Coronary artery (tissue), 2 donors: Measurements from ENCODE around the gene RUFY3.
"Not testable (repeated sequence)": the region's sequence is repeated elsewhere in the genome, so short reads cannot be mapped to it uniquely, and the experiment has no call there.

Experiments
- DNase-seq: peaks from one replicate; pipeline ENCODE4 v3.0.0-alpha.2; 2017; ENCODE audit warnings: low spot score
- H3K27ac ChIP-seq, 2 donors: fragments of 200-600 bp; sonication (generic); one replicate each; pipeline ENCODE4 v1.5.1; 2016 to 2019
- H3K4me3 ChIP-seq: fragments of 200-600 bp; sonication (generic); 2 replicates; pipeline ENCODE4 v1.5.1; 2016; ENCODE audit warnings: mild to moderate bottlenecking, moderate library complexity
- TF ChIP-seq, protein P1 (sequence below): fragments of 200-600 bp; sonication (generic); IDR thresholded peaks from one replicate; pipeline ENCODE4 v1.5.1; 2019; ENCODE audit warnings: antibody characterized with exemption

The RUFY3 gene

DNA sequence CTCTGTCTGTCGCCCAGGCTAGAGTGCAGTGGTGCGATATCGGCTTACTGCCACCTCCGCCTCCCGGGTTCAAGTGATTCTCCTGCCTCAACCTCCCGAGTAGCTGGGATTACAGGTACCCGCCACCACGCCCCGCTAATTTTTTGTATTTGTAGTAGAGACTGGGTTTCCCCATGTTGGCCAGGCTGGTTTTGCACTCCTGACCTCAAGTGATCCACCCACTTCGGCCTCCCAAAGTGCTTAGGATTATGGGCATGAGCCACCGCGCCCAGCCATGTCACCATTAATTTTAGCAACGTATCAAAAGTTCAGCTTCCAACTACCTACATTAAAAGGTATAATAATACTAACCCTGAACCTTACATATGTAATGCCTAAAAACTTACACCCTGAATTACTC, 34.4 kb upstream of the RUFY3 start:
- peak overlapping the region; percentile 92 to 95 for H3K27ac ChIP-seq
- no peak for DNase-seq
- peak overlapping the region; percentile 91 for H3K4me3 ChIP-seq
- TF ChIP-seq, protein P1, sequence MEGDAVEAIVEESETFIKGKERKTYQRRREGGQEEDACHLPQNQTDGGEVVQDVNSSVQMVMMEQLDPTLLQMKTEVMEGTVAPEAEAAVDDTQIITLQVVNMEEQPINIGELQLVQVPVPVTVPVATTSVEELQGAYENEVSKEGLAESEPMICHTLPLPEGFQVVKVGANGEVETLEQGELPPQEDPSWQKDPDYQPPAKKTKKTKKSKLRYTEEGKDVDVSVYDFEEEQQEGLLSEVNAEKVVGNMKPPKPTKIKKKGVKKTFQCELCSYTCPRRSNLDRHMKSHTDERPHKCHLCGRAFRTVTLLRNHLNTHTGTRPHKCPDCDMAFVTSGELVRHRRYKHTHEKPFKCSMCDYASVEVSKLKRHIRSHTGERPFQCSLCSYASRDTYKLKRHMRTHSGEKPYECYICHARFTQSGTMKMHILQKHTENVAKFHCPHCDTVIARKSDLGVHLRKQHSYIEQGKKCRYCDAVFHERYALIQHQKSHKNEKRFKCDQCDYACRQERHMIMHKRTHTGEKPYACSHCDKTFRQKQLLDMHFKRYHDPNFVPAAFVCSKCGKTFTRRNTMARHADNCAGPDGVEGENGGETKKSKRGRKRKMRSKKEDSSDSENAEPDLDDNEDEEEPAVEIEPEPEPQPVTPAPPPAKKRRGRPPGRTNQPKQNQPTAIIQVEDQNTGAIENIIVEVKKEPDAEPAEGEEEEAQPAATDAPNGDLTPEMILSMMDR: no peak

DNA sequence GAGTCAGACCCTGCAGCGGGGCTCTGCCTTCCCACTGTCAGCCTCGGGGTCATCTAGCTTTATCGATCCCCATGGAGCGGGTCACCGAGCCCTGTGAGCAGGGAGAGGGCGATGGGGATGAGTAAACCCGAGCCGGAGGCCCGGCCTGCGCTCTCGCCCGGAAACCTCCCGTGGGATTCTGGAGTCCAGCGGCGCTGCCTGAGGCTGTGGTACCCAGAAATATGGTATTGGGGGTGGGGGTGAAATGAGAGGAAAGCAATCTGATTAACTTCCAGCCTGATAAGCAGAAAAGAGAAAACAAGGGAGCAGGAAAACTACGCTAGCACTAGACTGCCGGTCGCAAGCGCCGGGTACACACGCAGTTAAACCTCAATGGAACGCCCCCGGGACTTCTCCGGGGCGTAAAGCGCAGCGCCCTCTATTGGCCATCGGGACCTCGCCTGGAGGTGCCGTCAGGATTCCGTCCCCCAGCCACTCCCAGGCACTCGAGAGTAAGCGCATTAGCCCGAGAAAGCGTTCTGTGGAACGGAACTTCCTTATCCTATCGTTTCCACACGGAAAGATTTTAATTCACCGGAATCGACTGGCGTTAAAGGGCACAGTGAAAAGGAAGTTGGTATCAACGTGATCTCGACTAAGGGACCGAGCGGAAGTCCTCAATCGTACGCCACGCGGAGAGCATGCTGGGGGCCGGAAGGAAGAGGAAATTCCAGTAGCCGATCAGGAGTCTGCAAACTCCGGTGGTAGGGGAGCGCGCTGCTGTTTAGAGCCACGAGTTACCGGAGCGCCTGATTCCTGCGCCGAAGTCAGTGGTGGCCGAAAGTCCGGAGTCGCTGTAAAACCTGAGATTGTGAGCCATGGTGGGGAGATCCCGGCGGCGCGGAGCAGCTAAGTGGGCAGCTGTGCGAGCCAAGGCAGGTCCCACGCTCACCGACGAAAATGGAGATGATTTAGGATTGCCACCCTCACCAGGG, 33.7 kb upstream of the RUFY3 start, which contains the start of gene UTP3:
UTP3 (plus strand) TSS at position 712 of the 974 bp plus-strand sequence; CDS start at position 858, 146 bp downstream.
- Histone ChIP-seq H3K4me3 (peak within 1 kb of the TSS; percentile 91), H3K27ac (peak within 1 kb of the TSS; percentile 92 to 95)
- peak; percentile 97 for DNase-seq
- TF ChIP-seq, protein P1: peak; percentile 83

DNA sequence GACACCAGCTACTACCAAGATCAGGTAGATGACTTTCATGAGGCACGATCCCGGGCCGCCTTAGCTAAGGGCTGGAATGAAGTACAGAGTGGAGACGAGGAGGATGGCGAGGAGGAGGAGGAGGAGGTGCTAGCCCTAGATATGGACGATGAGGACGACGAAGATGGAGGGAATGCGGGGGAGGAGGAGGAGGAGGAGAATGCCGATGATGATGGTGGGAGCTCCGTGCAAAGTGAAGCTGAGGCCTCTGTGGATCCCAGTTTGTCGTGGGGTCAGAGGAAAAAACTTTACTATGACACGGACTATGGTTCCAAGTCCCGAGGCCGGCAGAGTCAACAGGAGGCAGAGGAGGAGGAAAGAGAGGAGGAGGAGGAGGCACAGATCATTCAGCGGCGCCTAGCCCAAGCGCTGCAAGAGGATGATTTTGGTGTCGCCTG, 33.0 kb upstream of the RUFY3 start:
- TF ChIP-seq, protein P1: no peak
- no peak for DNase-seq
- H3K27ac ChIP-seq: peak overlapping the region; percentile 92 to 95
- H3K4me3 ChIP-seq: peak overlapping the region; percentile 91

DNA sequence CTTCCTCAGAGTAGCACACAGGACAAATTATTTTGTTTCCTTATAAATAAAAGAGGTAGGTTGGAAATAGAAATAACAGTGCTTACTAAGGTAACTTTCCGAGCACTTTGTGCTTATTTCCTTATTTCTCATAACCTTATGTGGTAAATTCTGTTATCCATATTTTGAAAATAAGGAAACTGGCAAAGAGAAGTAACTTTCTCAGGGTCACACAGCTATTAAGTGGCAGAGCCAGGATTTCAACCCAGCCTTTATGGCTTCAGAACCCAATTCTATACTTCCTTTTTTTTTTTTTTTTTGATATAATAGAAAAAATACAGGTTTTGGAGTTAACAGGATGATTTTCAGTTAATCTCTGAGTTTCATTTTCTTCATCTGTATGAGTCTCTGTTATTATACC, 30.1 kb upstream of the RUFY3 start:
- no peak for DNase-seq
- H3K4me3 ChIP-seq: no peak overlapping the region
- TF ChIP-seq, protein P1: no peak
- peak overlapping the region in 1 of 2 donors; percentile 33 for H3K27ac ChIP-seq

DNA sequence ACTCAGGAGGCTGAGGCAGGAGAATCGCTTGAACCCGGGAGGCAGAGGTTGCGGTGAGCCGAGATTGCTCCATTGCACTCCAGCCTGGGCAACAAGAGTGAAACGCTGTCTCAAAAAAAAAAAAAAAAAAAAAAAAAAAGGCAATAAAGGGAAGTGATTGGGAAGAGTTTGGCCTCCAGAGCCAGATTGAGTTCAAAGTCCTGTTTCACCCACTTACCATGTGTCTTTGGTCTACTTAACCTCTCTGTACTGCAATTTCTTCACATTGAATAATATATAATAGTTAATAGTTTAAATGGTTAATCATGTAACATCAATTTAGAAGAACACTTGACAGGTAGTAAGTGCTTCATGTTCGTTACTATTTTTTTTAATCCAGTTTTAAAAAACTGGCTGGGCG, 27.1 kb upstream of the RUFY3 start:
- not testable (repeated sequence) for H3K4me3 ChIP-seq, H3K27ac ChIP-seq, DNase-seq

DNA sequence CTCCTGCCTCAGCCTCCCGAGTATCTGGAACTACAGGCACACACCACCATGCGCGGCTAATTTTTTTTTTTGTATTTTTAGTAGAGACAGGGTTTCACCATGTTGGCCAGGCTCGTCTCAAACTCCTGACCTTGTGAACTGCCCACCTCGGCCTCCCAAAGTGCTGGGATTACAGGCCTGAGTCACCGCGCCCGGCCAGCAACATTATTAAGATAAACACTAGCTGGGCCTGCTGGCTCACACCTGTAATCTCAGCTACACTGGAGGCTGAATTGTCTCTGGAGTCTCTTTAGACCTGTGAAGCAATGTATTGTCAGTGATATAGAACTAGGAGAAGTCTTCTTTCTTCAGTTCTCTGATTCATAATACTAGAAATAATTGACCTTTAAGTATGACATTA, 23.3 kb upstream of the RUFY3 start:
- not testable (repeated sequence) for H3K27ac ChIP-seq, DNase-seq, H3K4me3 ChIP-seq

DNA sequence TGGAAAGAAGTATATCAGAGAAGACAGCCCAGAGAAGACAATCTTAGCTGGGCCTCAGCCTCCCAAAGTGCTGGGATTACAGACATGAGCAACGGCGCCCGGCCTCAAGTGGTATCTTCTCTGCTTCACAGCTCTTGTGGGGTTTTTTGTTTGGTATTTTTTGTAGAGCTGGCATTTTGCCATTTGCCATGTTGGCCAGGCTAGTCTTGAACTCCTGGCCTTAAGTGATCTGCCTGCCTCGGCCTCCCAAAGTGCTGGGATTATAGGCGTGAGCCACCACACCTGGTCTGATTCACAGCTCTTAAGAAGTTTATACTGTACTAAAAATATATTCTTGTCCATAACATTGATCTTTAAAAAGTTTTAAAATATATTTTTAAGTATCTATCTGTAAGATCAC, 21.1 kb upstream of the RUFY3 start:
- H3K27ac ChIP-seq: no peak overlapping the region
- TF ChIP-seq, protein P1: no peak

DNA sequence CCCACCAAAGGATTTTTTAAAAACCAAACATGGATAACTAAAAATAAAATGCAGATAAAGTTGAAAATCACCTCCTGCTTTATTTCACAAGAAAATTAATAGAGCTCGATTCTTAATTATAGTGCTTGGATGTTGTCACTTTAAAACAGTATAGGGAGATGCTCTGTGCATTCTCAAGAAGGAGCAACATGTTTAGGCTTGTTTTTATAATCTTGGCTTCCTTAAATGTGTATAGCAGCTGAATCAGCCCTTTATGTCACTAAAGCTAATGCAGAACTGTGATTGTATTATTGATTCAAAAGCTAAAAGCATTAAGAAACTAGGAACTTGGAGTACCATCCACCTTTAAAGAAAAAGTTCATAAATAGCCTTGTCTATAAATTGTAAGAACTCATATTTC, 20.5 kb upstream of the RUFY3 start:
- no peak overlapping the region for H3K4me3 ChIP-seq
- TF ChIP-seq, protein P1: no peak
- DNase-seq: no peak
- no peak overlapping the region for H3K27ac ChIP-seq

More for the DNA sequence above, 21.1 kb upstream of the RUFY3 start:
- no peak overlapping the region for H3K4me3 ChIP-seq
- DNase-seq: no peak

DNA sequence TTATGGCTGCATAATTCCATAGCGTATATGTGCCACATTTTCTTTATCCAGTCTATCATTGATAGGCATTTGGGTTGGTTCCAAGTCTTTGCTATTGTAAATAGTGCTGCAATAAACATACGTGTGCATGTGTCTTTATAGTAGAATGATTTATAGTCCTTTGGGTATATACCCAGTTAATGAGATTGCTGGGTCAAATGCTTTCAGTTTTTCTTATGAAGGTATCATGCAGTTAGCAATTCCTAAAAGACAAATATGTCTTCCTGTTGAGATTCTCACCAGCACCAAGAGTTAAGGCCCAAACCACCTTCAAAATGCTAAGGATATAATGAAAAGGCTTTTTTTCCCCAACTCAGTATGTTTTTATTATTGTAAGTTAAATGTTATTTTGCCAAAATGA, 19.2 kb upstream of the RUFY3 start:
- H3K27ac ChIP-seq, DNase-seq, H3K4me3 ChIP-seq: not testable (repeated sequence)
